GM19035 (cell line): Measurements from ENCODE around the gene KRTAP10-2.

Source experiments
- ATAC-seq: cut with Tn5 transposase; IDR thresholded peaks from one replicate; pipeline ENCODE4 v1.9.1; 2021; ENCODE audit not compliant: unreplicated experiment

KRTAP10-2 gene

DNA sequence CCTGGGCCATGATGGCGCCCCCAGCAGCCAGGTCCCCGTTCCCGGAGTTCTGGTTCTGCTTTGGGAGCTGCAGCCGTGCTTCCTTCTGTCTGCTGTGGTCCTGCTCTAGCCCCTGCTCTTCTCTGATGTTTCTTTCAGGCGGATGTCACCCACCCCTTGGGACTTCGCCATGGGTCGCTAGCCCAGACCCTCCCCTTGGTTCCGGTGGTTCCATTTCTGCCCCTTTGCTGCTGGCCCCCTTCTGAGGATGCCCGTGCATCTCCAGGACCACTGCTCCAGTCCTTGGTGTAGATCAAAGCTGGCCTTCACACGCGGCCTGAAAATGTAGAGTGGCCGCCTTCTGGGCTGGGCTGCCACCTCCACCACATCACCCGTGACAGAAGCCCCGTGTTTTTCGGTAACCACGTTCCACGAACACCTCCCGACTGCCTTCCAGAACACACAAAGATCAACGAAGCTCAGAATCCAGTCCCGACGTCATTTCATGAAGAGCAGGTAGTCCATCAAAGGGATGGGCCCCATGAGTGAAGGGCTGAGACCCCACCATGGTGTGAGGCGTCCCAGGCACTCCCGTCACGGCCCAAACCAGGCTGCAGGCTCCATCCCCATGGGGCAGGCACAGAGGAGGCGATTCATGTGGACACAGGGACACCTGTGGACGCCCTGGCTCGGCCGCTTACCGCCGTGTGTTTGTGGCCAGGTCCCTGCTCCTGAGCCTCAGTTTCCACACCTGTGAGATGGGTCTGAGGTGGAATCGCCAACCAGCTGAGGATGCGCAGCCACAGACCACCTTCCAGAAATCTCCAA, 35.7 kb downstream of the KRTAP10-2 start:
- ATAC-seq = no peak

DNA sequence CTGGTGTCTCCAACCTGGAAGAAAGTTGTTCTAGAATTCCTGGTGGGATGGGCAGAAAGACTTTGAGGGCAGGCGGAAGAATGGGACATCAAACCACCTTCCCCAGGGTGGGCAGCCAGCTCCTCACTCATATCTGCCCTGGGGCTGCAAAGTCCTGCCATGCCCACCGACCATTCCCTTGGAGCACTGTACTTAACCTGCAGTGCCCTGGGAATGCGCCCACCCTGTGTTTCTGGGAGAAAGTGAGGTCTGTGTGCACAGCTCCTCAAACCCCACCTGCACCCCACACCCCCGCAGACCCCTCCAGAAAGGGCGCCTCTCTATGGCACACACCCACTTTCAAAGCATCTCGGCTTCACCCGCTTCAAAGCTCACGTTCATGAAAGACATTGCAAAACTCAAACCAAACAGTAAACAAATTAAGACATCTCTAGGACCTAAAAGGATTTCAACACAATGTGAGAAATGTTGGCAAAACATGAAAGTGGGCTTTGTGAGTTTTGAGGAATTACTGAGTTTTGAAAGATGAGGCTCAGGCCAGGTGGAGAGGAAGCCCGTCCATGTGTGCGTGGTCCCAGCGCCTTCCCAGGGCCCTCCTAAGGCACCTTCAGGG, 36.5 kb downstream of the KRTAP10-2 start:
- ATAC-seq = no peak

DNA sequence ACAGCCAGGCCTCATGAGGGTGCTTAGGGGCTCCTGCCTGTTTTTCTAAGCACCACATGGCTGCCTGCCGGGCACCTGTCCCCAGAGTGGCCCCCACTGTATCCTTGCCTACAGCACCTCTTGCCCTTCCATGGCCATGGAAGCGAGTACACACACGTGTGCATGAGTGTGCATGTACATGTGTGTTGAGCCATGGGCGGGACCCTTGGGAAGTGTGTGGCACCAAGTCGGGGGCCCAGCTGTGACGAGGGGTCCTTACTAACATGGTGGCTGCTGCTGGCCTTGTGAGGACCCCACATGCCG, 37.1 kb downstream of the KRTAP10-2 start:
- no peak for ATAC-seq

DNA sequence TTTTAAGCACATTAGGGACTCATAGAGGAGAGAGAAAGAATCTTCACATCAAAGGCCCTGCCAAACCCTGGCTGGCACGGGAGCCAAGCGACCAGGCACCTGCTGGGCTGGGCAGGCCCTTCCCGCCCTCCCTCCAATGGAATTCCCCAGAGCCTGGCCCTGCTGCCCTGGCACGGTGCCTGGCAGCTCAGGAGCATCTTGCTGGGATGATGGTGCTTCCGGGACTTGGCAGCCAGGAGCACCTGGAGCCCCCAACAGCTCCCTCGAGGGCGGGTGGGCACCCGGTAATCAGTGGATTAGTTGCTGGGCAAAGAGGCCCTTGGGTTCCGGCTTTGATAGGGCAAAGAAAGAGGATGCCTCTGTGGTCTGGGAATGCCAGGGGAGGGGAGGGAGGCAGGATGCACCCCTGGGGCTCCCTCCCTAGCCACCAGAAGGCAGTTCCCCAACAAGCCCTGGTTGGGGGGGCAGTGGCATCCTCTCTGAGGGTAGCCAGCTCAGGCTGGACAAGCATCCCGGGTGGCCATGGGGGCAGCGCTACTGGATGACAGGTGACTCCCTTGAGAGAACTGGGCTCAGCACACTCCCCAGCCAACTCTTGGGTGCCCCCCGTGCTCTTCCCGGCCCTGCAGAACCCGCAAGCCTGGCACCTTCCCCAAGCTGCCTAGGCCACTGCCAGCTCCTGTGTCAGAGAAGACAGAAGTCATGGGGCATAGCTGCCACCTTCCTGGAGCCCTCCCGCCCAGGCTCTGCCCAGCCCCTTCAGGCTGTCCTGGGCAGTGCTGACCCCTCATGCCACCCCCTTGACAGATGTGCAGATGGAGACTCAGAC, 37.7 kb downstream of the KRTAP10-2 start:
- no peak for ATAC-seq

DNA sequence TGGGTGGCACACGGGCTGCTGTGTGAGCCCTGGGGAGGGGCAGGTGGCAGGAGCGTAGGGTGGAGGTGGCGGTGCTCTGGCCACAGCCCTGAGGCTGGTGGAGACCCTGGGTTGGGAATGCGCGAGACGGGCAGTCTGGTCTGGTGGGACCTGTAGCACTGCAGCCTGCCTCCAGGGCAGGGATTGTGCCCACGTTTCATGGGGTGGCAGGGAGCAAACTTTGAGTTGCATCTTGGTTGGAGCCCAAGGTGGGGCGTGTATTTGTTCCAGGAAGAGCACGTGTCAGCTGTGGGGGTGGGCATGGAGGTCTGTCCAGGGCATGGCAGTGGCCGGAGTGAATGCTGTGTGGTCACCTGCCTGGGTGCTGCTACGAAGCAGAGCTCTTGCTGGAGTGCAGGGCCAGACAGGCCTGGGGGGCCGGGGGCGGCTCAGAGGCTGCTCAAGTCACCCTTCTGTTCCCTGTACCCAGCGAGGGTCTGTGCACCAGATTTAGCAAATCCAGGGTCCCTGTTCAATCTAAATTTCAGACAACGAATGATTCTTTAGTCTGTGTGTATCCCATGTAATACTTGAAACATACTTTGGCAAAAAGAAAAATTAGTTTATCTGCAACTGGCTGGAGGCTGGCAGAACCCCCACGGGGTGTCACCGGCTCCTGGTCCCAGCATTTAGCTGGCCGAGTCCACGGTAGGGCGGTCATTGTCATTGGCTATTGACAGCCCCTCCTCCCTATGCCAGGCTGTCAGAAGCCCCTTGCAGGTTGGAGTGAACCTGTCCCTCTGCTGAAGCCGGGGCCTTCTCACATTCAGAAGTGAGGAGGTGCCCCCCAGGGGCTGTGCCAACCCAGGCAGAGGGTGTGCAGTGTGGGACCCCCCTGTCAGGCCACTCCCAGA, 38.6 kb downstream of the KRTAP10-2 start:
- ATAC-seq = no peak

DNA sequence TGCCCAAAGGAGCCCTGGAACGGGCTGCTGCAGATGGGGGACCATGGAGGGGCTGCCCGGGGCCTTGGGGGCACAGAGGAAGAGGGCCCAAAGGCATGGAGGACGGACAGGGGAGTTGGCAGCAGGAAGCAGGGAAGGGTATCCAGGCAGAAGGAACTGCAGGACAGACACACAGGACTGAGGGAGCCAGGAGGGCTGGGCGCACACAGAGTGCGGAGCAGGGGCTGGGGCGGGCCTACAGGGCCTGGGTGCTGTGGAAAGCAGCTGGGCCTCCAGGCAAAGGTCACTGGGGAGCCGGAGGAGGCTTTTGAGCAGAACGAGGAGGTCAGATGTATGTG, 39.4 kb downstream of the KRTAP10-2 start:
- ATAC-seq = no peak

DNA sequence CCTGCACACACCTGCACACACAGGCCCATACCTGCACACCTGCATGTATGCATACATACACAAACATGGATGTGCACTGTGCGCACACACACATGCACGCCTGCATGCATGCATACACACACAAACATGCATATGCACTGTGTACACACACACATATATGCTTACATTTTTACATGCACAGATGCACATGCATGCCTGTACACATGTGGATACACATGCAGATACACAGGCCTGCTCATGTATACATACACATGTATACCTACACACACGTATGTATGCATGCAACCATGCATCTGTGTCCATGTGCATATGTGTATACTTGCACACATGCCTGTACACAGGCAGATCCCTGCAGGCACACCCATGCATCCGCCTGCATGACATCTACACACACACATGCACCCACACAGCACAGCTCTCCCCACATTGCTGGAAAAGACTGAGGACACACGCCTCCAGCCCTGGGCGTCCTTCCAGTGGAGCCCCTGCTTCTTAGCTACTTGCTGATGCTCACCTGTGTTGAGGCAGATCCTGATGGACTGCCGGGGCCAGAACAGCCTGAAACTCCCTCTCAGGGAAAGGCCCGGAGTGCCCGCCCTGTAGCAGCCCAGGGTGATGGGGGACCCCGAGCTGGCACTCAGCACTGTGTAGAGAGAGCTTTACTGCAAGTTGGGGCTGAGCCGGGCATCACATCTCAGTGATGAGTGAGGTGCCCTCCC, 39.9 kb downstream of the KRTAP10-2 start:
- no peak for ATAC-seq

DNA sequence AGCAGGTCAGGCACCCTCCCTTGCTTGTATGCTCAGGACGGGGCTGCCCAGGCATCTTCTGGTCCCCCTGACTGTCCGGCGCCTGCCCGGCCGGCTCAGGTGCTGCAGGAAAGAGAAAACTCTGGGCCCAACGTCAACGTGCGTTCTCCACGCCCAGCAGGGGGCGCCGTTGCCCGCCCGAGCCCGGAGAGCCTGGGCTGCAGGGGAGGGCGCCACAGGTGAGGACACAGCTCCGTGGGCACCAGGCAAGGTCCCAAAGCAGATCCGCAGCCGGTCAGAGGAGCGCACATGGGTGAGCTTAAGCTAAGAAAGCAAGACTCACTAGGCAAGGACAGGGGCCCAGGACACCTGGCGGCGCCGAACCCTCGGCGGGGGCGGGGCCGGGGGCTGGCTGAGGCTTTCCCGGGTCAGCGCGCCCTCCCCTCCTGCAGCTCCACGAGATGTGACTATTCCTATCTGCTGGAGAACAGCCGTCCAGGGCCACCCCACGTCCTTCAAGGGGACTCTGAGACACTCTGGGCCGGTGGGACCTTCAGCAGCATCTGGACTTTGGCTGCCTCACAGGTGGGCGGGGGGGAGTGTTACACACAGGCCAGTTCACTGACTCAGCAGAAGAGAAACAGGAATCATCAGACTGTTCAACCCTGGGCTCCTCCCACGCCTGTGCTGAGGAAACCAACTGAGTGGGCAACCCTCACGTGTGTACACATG, 40.6 kb downstream of the KRTAP10-2 start:
- ATAC-seq = no peak

DNA sequence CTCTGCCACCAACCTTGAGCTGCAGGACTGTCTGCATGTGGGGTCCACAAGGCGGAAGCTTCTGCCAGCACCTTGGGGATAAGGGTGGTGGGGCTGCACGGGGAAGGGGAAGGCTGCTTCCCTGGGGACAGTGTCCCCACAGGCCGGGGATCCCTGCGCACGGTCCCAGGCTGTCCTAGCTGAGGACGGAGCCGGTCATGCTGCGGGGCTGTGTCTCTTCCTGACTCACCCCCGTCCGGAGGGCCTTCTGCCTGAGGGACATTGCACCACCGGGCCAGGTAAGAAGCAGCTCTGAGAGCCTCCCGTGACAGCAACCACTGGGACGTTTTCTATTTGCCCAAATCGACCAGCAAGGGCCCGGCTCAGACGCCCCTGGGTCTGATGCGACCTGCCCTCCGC, 41.2 kb downstream of the KRTAP10-2 start:
- ATAC-seq = no peak

DNA sequence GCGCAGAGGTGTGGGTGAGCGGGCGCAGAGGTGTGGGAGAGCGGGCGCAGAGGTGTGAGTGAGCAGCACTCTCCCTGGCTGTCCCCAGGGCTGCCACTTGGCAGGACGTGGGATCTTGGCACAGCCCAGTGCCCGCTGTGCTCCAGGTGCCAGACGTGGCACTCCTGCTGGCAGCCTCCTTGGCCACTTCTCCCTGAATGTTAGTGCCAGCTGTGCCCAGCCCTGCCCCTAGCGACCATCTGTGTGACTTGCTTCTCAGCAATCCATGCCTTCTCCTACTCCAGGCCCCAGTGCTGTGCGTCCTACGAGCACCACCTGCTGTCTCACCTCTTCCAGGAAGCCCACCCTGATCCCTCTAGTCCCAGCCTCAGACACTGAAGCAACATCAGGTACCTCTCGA, 41.8 kb downstream of the KRTAP10-2 start:
- no peak for ATAC-seq

DNA sequence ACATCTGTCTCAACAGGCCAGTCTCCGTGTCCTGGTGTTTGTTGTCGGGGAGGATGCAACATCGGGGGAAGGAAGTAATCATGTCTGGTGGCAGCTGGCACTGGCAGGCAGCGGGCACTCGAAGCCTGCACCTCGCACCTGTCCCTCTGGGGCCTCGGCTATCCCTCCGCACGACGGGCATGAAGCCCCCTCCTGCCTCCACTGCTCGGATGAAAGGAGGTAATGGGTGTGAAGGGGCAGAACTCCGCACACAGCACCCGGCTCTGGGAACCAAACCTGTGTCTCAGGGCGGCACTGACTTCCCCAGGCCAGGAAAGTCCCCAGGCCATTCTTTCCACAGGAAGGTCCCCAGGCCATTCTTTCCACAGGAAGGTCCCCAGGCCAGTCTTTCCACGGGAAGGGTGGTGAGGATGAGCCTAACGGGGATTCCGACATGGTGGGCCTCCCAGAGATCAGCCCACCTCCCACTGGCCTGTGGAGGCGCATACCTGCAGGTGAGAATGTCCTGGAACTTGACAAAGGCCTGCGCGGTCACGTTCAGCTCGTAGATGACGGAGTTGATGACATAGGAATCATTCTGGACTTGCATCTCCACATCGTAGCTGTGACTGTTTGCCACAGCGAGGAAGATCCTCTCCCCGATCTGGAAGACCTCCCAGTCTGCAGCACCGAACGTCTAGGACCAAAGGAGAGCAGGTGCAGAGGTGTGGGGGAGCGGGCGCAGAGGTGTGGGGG, 42.4 kb downstream of the KRTAP10-2 start:
- ATAC-seq = no peak

DNA sequence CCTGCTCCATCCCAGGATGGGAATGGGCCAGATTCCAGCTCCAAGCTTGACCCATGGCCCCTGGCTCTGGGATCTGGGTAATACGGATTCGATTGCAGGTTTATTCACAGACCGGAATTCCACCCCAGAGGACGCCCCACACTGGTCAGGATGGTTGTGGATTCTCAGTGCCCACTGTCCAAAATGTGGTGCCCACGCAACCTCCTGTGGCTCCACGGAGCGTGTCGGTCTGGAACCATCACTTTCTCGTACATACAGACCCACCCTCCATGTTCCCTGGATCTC, 42.9 kb downstream of the KRTAP10-2 start:
- ATAC-seq = no peak

DNA sequence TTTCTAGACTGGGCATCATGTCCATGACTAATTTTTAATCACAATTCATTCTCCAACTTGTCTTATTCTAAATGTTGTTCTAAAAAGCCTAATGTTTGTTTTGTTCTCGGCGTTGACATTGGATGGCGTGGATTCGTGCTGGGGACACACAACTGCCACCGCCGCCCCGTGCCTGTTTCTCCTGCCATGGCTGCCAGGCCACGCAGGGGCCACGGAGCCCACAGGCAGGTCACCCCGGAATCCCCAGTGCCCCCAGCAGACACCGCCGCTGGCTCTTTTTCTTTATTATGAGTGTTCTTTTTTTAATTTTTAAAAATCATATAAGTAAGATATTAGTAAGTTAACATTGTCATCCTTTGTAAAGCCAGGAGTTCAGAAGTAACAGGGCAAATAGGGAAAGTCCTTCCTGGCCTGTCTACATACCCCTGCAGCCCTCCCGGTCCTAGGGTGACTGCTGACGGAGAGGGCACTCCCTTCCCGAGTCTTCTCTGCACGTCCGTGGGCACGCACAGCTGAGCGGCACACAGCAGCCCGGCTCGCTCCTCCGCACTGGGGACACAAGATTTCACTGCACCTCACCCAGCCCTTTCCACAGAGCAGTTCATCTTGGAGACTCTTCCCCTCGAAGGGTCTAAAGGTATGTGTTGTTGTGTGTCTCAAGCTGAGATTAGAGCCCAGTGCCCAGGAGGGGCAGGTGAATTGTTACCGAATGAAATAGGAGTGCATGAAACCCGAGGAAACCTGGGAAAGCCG, 43.5 kb downstream of the KRTAP10-2 start:
- no peak for ATAC-seq

DNA sequence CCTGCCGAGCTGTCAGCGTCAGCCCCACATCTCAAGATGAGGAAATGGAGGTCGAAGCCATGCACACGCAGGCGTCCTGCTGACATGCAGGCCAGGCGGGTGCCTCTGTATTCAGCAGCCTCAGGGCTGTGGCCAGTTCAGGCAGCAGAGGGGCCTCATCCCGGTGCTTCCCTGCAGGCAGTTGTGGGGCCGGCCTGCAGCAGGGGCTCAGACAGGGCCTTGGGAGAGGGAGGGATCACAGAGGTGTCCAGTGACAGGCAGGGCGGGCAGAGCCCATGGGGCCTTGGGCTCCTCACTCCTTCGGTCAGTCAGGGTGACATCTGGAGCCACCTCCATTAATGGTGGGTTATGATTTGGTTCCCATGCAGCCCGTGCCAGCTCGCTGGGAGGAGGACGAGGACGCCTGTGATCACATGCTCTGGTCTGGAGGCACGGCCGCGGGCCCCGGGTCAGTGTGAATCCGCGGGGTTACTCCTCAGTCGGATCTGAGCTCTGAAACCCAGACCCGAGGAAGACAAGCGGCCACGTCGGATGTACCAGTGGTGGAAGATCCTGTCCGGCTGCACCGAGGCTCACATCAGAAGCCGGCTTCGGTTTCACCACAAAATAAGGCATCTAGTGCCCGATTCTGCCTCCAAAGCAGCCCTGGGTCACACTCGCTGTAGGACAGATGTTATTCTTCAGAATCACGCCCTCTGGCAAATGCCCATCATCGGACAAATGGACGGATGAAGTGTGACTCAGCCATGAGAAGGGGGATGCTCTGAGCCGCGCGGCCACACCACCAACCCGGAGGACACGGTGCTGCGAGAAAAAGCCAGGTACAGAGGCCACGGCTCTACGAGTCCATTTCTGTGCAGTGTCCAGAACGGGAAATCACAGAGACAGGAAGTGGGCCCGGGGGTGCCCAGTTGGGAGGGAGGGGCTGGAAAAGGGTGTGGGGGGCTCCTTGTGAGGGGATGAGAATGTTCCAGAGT, 44.7 kb downstream of the KRTAP10-2 start:
- no peak for ATAC-seq

DNA sequence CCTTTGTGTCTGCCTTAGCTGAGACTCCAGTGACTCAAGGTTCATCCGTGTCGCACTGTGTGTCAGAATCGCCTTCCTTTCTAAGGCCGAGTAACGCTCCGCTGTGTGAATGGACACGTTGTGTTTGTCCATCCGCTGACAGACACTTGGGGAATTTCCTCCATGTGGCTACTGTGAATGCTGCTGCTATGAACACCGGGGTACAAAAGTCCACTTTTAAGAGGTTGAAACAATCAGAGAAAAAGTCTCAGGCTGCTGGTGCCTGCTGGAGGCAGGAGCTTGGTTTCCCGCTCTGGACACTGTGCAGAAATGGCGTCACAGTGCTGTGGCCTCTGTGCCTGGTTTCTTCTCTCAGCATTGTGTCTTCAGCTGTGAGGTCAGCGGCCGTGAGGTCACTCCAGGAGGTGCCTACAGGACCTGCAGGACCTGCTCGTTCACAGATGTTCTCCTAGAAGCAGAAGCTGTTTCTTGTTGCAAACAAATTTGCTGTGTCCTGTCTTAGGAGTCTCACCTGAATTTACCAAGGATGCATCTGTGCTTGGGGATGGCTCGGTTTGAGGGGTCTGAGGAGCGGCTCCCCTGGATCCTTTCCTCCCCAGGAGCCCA, 45.5 kb downstream of the KRTAP10-2 start:
- no peak for ATAC-seq

DNA sequence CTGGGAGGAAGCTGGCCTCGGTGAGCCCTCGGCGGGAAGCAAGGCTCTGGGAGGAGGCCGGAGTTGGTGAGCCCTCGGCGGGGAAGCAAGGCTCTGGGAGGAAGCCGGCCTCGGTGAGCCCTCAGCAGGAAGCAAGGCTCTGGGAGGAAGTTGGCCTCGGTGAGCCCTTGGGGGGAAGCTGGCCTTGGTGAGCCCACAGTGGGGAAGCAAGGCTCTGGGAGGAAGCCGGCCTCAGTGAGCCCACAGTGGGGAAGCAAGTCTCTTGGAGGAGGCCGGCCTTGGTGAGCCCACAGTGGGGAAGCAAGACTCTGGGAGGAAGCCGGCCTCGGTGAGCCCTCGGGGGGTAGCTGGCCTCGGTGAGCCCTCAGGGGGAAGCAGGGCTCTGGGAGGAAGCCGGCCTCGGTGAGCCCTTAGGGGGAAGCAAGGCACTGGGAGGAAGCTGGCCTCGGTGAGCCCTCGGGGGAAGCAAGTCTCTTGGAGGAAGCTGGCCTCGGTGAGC, 47.4 kb downstream of the KRTAP10-2 start:
- no peak for ATAC-seq
